Lower leg skin (tissue), 3 donors: Measurements from ENCODE around the gene RHOC.

ENCODE experiments used
- POLR2A ChIP-seq, 2 donors: fragments of 450-650 bp; IDR thresholded peaks; one replicate each; pipeline ENCODE4 v1.6.1; 2016 to 2017; ENCODE audit warnings: antibody characterized with exemption in 2 of 2, mild to moderate bottlenecking in 1 of 2, moderate library complexity in 1 of 2
- TF ChIP-seq, protein P1 (sequence below), 3 donors: fragments of 450-650 bp; IDR thresholded peaks; one replicate each; pipeline ENCODE4 v1.5.1; 2016; ENCODE audit warnings: antibody characterized with exemption in 3 of 3, mild to moderate bottlenecking in 3 of 3, moderate library complexity in 2 of 3

DNA sequence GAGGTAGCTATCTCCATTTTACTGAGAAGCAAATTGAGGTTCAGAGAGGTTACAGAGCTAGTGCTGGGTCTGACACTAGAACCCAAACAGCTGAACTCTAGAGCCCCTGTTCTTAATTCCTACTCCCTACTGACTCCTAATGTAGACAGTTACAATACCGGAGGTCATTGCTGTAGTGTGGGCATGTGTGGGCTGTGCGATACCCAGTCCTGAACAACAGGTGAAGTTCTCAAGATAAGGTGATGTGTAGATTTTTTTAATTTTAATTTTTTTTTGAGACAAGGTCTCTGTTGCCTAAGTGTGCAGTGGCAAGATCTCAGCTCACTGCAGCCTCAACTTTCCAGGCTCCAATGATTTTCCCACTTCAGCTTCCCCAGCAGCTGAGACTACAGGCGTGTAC is 1.6 kb upstream of the RHOC start:
- TF ChIP-seq POLR2A (IDR thresholded peaks at IDR 0.05) = no peak
- TF ChIP-seq, protein P1, sequence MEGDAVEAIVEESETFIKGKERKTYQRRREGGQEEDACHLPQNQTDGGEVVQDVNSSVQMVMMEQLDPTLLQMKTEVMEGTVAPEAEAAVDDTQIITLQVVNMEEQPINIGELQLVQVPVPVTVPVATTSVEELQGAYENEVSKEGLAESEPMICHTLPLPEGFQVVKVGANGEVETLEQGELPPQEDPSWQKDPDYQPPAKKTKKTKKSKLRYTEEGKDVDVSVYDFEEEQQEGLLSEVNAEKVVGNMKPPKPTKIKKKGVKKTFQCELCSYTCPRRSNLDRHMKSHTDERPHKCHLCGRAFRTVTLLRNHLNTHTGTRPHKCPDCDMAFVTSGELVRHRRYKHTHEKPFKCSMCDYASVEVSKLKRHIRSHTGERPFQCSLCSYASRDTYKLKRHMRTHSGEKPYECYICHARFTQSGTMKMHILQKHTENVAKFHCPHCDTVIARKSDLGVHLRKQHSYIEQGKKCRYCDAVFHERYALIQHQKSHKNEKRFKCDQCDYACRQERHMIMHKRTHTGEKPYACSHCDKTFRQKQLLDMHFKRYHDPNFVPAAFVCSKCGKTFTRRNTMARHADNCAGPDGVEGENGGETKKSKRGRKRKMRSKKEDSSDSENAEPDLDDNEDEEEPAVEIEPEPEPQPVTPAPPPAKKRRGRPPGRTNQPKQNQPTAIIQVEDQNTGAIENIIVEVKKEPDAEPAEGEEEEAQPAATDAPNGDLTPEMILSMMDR (IDR thresholded peaks at IDR 0.05) = no peak
